CD14-positive monocyte (primary cell): Measurements from ENCODE around the gene LDLRAP1. TPM values are rescaled to one million over a fixed set of nuclear protein-coding genes. Genes with fewer than 3 reads are reported as not detected.

Source experiments
- DNase-seq, 3 donors: peaks; one replicate each; pipeline ENCODE4 v3.0.0-alpha.2; 2011 to 2022
- H2AFZ ChIP-seq: 2 replicates; pipeline ENCODE4 v1.6.0; 2012; ENCODE audit warnings: mild to moderate bottlenecking, low read depth, low read length, inconsistent platforms; ENCODE audit not compliant: insufficient read depth, poor library complexity, severe bottlenecking
- H3K27ac ChIP-seq, 2 donors: 1 replicate in 1 of 2; 2 replicates in 1 of 2; pipeline ENCODE4 v1.5.1; 2012 to 2013; ENCODE audit warnings: low read length in 2 of 2, control low read depth in 1 of 2, inconsistent platforms in 1 of 2, low read depth in 1 of 2, mild to moderate bottlenecking in 1 of 2
- H3K27me3 ChIP-seq, 2 donors: one replicate each; pipeline versions ENCODE4 v1.6.0 to v1.6.1; 2011 to 2013; ENCODE audit warnings: low read length in 2 of 2; ENCODE audit not compliant: control insufficient read depth in 2 of 2, insufficient read depth in 2 of 2
- H3K36me3 ChIP-seq, 2 donors: replicated peaks in 1 of 2; 1 replicate in 1 of 2; 2 replicates in 1 of 2; pipeline versions ENCODE4 v1.5.1 to v1.6.1; 2012 to 2013; ENCODE audit warnings: low read length in 2 of 2, control low read depth in 1 of 2, inconsistent platforms in 1 of 2, mild to moderate bottlenecking in 1 of 2; ENCODE audit not compliant: insufficient read depth in 2 of 2, control insufficient read depth in 1 of 2
- H3K4me1 ChIP-seq, 2 donors: 1 replicate in 1 of 2; 2 replicates in 1 of 2; pipeline versions ENCODE4 v1.5.1 to v1.6.1; 2012 to 2013; ENCODE audit warnings: low read length in 2 of 2, control low read depth in 1 of 2, inconsistent platforms in 1 of 2, mild to moderate bottlenecking in 1 of 2, moderate library complexity in 1 of 2; ENCODE audit not compliant: insufficient read depth in 2 of 2, control insufficient read depth in 1 of 2
- H3K4me2 ChIP-seq: replicated peaks from 2 replicates; pipeline ENCODE3; 2012; ENCODE audit warnings: low read length, moderate library complexity, mild to moderate bottlenecking; ENCODE audit not compliant: poor library complexity, severe bottlenecking; ENCODE audit errors: extremely low read depth
- H3K4me3 ChIP-seq, 3 experiments: fragments of 200-600 bp in 1 of 3; sonication (generic) in 1 of 3; replicated peaks in 1 of 3; 1 replicate in 2 of 3; 2 replicates in 1 of 3; pipeline ENCODE4 v1.5.1; 2011 to 2013; ENCODE audit warnings: low read length in 3 of 3, mild to moderate bottlenecking in 3 of 3, control low read depth in 2 of 3, low read depth in 2 of 3, inconsistent platforms in 1 of 3, moderate library complexity in 1 of 3
- H3K79me2 ChIP-seq: 2 replicates; pipeline ENCODE4 v1.6.0; 2012; ENCODE audit warnings: mild to moderate bottlenecking, control low read depth, inconsistent platforms, low read length, moderate library complexity; ENCODE audit not compliant: insufficient read depth
- H3K9ac ChIP-seq: 2 replicates; pipeline ENCODE4 v1.6.0; 2017; ENCODE audit warnings: low read length, mild to moderate bottlenecking; ENCODE audit not compliant: insufficient read depth, poor library complexity, severe bottlenecking
- H3K9me3 ChIP-seq, 2 donors: replicated peaks in 1 of 2; 1 replicate in 1 of 2; 2 replicates in 1 of 2; pipeline versions ENCODE4 v1.5.1 to v1.6.1; 2012 to 2013; ENCODE audit warnings: low read length in 2 of 2, control low read depth in 1 of 2; ENCODE audit not compliant: control insufficient read depth in 1 of 2, insufficient read depth in 1 of 2
- H4K20me1 ChIP-seq: 2 replicates; pipeline ENCODE4 v1.6.0; 2012; ENCODE audit warnings: mild to moderate bottlenecking, low read length, control low read depth, moderate library complexity; ENCODE audit not compliant: insufficient read depth
- H3K27ac Mint-ChIP-seq, 7 donors: one replicate each; pipeline ENCODE4 v1.8.0; 2020; ENCODE audit warnings: mild to moderate bottlenecking in 7 of 7, mixed read lengths in 7 of 7, moderate library complexity in 6 of 7, inconsistent platforms in 2 of 7
- H3K27me3 Mint-ChIP-seq, 3 donors: one replicate each; pipeline ENCODE4 v1.8.0; 2021 to 2022; ENCODE audit warnings: low read depth in 3 of 3, mild to moderate bottlenecking in 3 of 3, mixed read lengths in 3 of 3, moderate library complexity in 3 of 3, inconsistent platforms in 1 of 3
- H3K36me3 Mint-ChIP-seq, 2 donors: one replicate each; pipeline ENCODE4 v1.8.0; 2020; ENCODE audit warnings: mixed read lengths in 2 of 2, inconsistent platforms in 1 of 2, mild to moderate bottlenecking in 1 of 2
- H3K4me1 Mint-ChIP-seq: one replicate; pipeline ENCODE4 v1.8.0; 2020; ENCODE audit warnings: mild to moderate bottlenecking, mixed read lengths
- H3K4me3 Mint-ChIP-seq, 2 donors: one replicate each; pipeline ENCODE4 v1.8.0; 2020; ENCODE audit warnings: mild to moderate bottlenecking in 2 of 2, mixed read lengths in 2 of 2, moderate library complexity in 1 of 2
- H3K9me3 Mint-ChIP-seq, 7 donors: one replicate each; pipeline ENCODE4 v1.8.0; 2020 to 2022; ENCODE audit warnings: mixed read lengths in 7 of 7, mild to moderate bottlenecking in 6 of 7, moderate library complexity in 6 of 7, inconsistent platforms in 2 of 7
- WGBS: methylation state at CpG from one replicate; pipeline ENCODE4 v1.1.5; 2013; ENCODE audit warnings: missing lambda C conversion rate; ENCODE audit not compliant: insufficient coverage; 5-methylcytosine and 5-hydroxymethylcytosine counted together
- intact Hi-C, 2 donors: fragments of 100-400 bp; cut with micrococcal nuclease; formaldehyde crosslinking; loops; one replicate each; pipeline versions ENCODE4 v1.15.0 to v1.15.1; 2023
- polyA plus RNA-seq, 3 donors: library from polyadenylated mRNA; depleted of rRNA in 1 of 3; unstranded in 2 of 3; stranded (reverse) in 1 of 3; fragments of 300-500 nt in 2 of 3; fragments of >200 nt in 1 of 3; fragmentation: Illumina TruSeq in 2 of 3; gene quantifications; 1 replicate in 2 of 3; 2 replicates in 1 of 3; pipeline ENCODE4 v1.2.3, GENCODE V29; 2012 to 2021
- TF ChIP-seq, protein P1 (sequence below): fragments of 200-600 bp; IDR thresholded peaks from one replicate; pipeline ENCODE4 v1.8.0; 2022; ENCODE audit warnings: antibody characterized with exemption, mild to moderate bottlenecking

The LDLRAP1 gene
- polyA plus RNA-seq, 3 donors = 12.8 to 18.5 (median 14.6) TPM

DNA sequence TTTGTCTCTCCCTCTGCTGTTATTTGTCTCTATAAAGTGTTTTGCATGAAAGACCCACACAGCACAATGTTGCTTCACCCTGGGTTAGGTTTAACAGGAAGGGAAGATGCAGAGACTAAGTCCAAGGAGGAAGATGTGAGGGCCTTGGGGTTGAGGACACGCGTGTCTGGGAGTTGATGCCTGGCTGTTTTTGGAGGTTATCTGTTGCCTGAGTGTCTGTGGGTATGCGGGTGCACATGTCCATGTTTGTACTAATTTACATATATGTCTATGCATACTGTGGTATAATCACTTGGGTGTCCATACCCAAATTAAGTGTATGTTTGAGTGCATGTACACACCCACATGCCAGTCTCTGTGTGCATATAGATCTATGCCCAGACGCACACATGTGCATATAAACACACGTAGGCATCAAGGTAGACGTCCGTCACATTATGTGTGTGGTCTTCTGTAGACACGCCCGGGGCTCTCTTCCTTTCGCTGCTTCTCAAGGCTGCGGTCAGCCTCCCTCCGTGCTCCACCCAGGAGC is 72.2 kb downstream of the LDLRAP1 start:
- WGBS = 8% methylated on average over 7 of the region's 12 CpGs
- Histone ChIP-seq H3K36me3 (no peaks in the 10 kb centered on the region), H3K9ac (peak overlapping the region; percentile 53), H4K20me1 (peaks cover 17% of the 10 kb centered on the region), H3K27ac (no peak overlapping the region), H3K27me3 (peaks cover 7 to 14% of the 10 kb centered on the region in 2 donors), H3K79me2 (peaks cover 3% of the 10 kb centered on the region), H3K4me1 (peaks cover 33 to 46% of the 10 kb centered on the region in 2 donors), H3K4me2 (peak overlapping the region; percentile 94), H3K9me3 (no peaks in the 10 kb centered on the region), H3K4me3 (peak overlapping the region; percentile 52 to 83 (median 56)), H2AFZ (peak overlapping the region; percentile 92)
- Mint-ChIP-seq H3K36me3 (peaks cover 0 to 6% of the 10 kb centered on the region in 2 donors), H3K27me3 (peaks cover 21 to 42% (median 21%) of the 10 kb centered on the region in 3 donors), H3K4me3 (peak overlapping the region; percentile 73 to 88), H3K4me1 (peaks cover 38% of the 10 kb centered on the region), H3K27ac (peak overlapping the region in 1 of 7 donors; percentile 67), H3K9me3 (peaks cover 0 to 1% (median 0%) of the 10 kb centered on the region in 7 donors)
- DNase-seq = no peak
- intact Hi-C loops = loop anchor here (10.0 kb wide), 2 partner anchors 71 to 189 kb away; partner anchors contain the start of genes SELENON (in 2 of the 2) and LDLRAP1 (in 1 of the 2)
- TF ChIP-seq, protein P1, sequence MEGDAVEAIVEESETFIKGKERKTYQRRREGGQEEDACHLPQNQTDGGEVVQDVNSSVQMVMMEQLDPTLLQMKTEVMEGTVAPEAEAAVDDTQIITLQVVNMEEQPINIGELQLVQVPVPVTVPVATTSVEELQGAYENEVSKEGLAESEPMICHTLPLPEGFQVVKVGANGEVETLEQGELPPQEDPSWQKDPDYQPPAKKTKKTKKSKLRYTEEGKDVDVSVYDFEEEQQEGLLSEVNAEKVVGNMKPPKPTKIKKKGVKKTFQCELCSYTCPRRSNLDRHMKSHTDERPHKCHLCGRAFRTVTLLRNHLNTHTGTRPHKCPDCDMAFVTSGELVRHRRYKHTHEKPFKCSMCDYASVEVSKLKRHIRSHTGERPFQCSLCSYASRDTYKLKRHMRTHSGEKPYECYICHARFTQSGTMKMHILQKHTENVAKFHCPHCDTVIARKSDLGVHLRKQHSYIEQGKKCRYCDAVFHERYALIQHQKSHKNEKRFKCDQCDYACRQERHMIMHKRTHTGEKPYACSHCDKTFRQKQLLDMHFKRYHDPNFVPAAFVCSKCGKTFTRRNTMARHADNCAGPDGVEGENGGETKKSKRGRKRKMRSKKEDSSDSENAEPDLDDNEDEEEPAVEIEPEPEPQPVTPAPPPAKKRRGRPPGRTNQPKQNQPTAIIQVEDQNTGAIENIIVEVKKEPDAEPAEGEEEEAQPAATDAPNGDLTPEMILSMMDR = no peak

DNA sequence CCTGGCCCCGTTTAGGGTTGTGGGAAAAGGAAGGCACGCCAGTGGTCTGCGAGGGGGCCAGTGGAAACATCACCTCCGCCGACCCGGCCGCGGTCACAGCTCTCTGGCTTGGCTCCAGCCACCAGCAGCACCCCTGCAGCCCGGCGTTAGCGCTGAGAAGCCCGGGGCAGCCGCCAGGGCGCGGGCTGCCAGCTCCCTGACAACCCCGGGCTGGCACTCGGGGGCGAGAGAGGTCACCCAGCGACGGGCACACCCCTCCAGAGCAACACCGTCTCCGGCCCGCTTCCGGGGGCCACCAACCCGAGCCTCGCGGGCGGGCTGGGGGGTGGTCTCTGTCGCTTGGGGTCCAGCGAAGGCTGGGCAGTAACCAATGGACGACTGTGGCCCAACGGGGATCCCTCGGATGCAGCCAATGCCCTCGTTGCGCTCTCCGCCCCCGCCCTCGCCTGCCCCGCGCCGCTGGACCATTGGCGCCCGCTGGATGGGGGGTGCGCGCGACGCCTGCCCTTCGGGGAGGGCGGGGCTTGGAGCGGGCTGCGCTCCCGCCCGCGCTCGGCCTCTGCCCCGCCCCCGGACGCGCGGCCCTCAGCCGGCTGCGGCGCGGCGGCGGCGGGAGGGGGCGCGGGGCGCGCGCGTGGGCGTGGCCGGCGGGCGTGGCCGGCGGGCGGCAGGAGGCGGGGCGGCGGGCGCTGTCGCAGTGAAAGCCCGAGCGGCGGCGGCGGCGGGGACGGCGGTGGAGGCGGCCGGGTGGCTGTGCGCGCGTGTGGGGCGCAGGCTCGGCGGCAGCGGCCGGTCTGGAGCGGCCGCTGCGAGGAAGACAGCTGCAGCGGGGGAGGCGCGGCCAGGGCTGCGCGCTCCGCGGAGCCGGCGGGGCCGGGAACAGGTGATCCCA is 72.9 kb downstream of the LDLRAP1 start, which contains the start of gene MAN1C1:
Gene MAN1C1 (plus strand): TSS at position 697 of the 892 bp plus-strand sequence. CDS start 1,007 bp downstream, outside the sequence.
- Histone ChIP-seq H2AFZ (peak within 1 kb of the TSS; percentile 92), H3K27me3 (peaks cover 7 to 13% of the 10 kb centered on the region in 2 donors), H3K9me3 (no peaks in the 10 kb centered on the region), H3K9ac (peak within 1 kb of the TSS; percentile 67), H3K79me2 (peaks cover 4% of the 10 kb centered on the region), H3K36me3 (no peaks in the 10 kb centered on the region), H3K4me1 (peaks cover 33 to 48% of the 10 kb centered on the region in 2 donors), H3K4me2 (peak within 1 kb of the TSS; percentile 99), H4K20me1 (peaks cover 24% of the 10 kb centered on the region), H3K4me3 (peak within 1 kb of the TSS; percentile 61 to 90 (median 77)), H3K27ac (peak within 1 kb of the TSS in 1 of 2 donors; percentile 17)
- intact Hi-C loops = loop anchor here (10.0 kb wide), 2 partner anchors 72 to 188 kb away; partner anchors contain the start of genes SELENON (in 2 of the 2) and LDLRAP1 (in 1 of the 2)
- WGBS = under 1% methylated on average over 111 of the region's 116 CpGs
- H3K27me3 Mint-ChIP-seq = peaks cover 15 to 39% (median 21%) of the 10 kb centered on the region in 3 donors
- H3K4me3 Mint-ChIP-seq = peak within 1 kb of the TSS; percentile 82 to 89
- H3K4me1 Mint-ChIP-seq = peaks cover 43% of the 10 kb centered on the region
- DNase-seq = peak; percentile 84 to 90 (median 87)
- TF ChIP-seq, protein P1 = peak; percentile 33
- peaks cover 0 to 1% (median 0%) of the 10 kb centered on the region in 7 donors for H3K9me3 Mint-ChIP-seq
- peaks cover 0 to 12% of the 10 kb centered on the region in 2 donors for H3K36me3 Mint-ChIP-seq
- H3K27ac Mint-ChIP-seq = peak within 1 kb of the TSS in 1 of 7 donors; percentile 67
